VCaP (cell line): ENCODE results near the gene PTGES3L.
"Not testable (repeated sequence)": the region's sequence is repeated elsewhere in the genome, so short reads cannot be mapped to it uniquely, and the experiment has no call there.

ENCODE experiments used
- H3K27ac ChIP-seq: fragments of 450-650 bp; 2 replicates; pipeline ENCODE4 v1.5.1; 2017
- TF ChIP-seq, protein P1 (sequence below): fragments of 450-650 bp; conservative IDR thresholded peaks from 2 replicates; pipeline ENCODE4 v1.5.1; 2017; ENCODE audit warnings: mild to moderate bottlenecking, moderate library complexity

Gene PTGES3L

DNA sequence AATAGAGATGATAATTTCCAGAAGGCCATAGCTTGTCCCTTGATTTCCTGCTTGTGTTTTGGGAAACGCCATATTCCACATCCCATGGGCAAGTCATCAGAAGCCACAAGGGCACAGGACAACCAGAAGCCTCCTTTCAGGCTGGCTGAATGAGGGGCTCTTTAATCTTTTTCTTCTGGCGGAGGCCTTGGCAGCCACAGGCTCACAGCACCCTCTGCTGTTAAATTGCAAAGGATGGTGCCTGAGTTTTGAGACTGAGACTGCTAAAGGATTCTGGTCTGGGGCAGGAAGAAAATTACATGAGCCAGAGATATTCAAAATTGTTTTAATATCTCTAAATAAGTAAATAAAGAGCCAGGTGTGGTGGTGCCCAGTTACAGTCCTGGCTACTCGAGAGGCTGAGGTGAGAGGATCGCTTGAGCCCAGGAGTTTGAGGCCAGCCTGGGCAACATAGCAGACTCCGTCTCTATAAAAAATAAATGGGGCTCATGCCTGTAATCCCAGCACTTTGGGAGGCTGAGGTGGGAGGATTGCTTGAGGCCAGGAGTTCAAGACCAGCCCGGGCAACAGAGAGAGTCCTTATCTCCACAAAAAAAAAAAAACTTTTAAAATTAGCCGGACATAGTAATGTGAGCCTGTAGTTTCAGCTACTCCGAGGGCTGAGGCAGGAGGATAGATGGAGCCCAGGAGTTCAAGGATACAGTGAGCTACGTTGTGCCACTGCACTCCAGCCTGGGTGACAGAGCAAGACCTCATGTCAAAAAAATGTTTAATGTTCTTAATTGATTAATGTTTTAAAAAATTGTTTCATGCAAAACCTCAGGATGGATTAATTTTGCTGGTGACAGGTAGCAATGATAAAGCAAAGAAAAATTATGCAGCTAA is 41.9 kb downstream of the PTGES3L start:
- TF ChIP-seq, protein P1, sequence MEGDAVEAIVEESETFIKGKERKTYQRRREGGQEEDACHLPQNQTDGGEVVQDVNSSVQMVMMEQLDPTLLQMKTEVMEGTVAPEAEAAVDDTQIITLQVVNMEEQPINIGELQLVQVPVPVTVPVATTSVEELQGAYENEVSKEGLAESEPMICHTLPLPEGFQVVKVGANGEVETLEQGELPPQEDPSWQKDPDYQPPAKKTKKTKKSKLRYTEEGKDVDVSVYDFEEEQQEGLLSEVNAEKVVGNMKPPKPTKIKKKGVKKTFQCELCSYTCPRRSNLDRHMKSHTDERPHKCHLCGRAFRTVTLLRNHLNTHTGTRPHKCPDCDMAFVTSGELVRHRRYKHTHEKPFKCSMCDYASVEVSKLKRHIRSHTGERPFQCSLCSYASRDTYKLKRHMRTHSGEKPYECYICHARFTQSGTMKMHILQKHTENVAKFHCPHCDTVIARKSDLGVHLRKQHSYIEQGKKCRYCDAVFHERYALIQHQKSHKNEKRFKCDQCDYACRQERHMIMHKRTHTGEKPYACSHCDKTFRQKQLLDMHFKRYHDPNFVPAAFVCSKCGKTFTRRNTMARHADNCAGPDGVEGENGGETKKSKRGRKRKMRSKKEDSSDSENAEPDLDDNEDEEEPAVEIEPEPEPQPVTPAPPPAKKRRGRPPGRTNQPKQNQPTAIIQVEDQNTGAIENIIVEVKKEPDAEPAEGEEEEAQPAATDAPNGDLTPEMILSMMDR, result peak; percentile 92
- H3K27ac ChIP-seq, result no peak overlapping the region

DNA sequence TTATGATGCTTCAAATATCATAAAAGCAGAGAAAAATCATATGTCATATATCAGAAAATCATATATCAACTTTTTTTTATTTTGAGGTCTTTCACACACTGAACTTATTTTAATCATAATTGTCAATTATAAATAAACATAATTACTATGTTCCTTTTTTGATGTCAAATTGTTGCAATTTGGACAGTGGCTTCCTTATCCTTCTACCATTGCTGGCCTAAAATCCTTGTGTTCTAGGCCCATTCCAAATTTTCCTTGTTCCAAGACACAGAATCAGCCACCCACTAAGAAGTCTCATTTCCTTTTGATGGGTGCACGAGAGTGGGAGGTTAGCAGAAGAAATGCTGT is 50.4 kb downstream of the PTGES3L start:
- H3K27ac ChIP-seq, result no peak overlapping the region
- TF ChIP-seq, protein P1, result peak; percentile 40; the same call in 1 of the 2 replicates

DNA sequence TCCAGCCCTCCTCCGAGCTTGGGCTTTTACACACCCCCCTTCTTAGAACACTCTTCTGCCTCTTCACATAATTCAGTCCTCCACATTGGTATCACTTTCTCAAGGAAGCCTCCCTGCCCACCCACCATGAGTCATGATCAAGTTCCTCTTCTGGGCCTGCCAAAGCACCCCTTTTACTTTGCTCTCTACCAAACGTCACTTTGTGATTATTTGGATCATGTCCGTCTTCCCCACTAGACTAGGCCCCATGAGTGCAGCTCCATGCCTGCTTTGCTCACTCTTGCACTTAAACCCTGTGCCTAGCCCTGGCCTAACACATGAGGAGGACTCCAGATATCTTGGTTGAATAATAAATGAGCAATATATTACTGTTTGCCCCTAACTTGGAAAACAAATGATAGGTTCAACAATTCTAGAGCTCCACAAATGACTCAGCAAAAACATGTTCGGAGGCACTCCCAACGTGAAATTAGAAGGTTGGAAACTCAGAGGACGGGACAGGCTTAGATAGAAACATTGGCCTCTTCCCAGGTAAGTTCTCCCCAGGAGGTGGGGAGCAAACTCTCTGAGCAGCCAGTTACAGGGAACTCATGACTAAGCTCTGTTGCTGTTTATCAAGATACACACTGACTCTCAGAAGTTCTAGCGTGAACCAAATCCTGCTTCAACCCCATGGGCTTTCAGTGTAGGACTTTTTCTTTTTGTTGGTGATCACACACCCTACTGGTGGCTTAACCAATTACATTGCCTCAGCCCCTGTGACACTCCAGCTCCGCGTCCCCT is 51.0 kb downstream of the PTGES3L start:
- TF ChIP-seq, protein P1, result peak; percentile 75
- H3K27ac ChIP-seq, result no peak overlapping the region

DNA sequence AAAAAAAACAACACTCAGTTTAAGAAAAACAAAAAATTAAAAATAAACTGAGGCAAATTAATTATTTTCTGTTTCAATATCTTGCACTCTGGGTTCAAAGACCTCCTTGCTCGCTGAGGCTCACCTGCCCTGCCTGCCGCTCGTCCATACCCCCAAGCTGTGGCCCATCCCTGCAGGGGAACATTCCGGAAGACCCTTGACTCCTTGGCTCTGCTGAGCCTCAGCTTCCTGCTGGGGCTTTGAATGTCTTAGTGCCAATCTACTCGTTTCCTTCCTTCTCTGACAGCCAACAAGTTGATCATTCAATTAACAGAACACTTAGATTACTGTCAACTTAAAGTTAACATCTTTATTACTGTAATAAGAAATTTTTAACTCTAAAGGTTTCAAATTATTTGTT is 55.0 kb downstream of the PTGES3L start:
- TF ChIP-seq, protein P1, result no peak
- no peak overlapping the region for H3K27ac ChIP-seq

DNA sequence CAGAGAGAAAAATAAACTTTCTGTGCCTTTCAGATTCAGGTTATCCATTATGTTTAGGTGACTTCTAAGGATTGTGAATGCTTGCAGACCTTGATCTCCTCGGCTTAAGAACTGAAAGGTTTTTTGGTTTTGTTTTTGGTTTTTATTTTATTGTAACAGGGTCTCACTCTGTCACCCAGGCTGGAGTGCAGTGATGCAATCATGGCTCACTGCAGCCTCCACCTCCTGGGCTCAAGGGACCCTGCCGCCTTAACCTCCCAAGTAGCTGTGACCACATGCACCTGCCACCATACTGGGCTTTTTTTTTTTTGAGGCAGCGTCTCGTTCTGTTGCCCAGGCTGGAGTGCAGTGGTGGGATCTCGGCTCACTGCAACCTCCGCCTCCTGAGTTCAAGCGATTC is 56.4 kb downstream of the PTGES3L start:
- H3K27ac ChIP-seq, result not testable (repeated sequence)

DNA sequence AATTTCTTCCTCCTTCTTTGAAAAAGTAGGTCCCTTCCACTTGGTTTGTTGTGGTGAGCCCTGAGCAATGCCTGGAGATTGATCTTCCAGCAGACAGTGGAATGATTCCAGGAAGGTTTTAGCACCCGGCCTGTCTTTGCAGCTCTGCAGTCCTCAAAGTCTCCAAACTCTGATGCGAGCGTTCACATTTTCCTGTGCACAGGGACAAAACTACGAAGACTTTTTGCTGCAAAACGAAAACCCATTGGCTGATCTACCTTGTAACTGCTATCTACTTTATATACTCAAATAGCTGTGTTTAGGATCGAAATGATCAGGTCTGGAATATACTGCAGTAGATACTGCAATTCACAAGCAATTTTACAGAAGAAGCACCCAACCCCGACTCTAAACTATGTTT is 57.6 kb downstream of the PTGES3L start:
- no peak overlapping the region for H3K27ac ChIP-seq
- TF ChIP-seq, protein P1, result no peak

DNA sequence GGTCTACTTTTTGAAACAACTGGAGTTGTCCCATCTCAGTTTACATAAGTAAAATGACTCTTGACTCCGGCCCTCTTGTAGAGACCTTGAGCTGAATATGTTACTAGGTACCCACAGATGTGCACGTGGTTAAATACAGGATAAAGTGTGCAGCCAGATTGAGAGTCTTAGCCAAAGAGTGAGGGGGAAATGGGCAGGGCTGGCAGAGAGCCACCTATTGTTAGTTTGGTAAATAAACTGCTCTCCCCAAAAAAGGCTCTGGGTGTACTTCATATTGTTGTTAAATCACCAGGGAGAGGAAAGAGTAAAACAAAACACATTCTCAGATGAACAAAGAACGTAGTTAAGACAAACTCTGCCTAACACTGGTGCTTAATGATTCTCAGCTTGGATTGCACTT is 59.0 kb downstream of the PTGES3L start:
- TF ChIP-seq, protein P1, result no peak
- 0 out of 2 replicates have a peak overlapping the region, but pooled peaks have one; percentile 85 for H3K27ac ChIP-seq
